ENCODE measurements around the gene UGT2B17.

GRCh38 chr4:68575081-68575480 lies 1.0 kb downstream of the UGT2B17 start:
- TF ChIP-seq POLR2A (IDR thresholded peaks at IDR 0.05; ENCODE audit: low read length) (no peak), GATA1 (IDR thresholded peaks at IDR 0.05; ENCODE audit: low read depth, low read length) (no peak)

Data from erythroblast (primary cell).